H54 (cell line): ENCODE measurements around the gene CHRDL1.
"Not testable (repeated sequence)": the region's sequence is repeated elsewhere in the genome, so short reads cannot be mapped to it uniquely, and the experiment has no call there.

Experiments
- DNase-seq: peaks from one replicate; pipeline ENCODE4 v3.0.0; 2011; ENCODE audit warnings: low spot score, mixed read lengths; ENCODE audit not compliant: insufficient read length
- FAIRE-seq: peaks from 3 replicates; lab custom pipeline; 2011; peaks lifted over from hg19 to GRCh38; lab: Jason Lieb, UNC
- POLR2A ChIP-seq: IDR thresholded peaks from 2 replicates; pipeline ENCODE4 v1.6.1; 2011; ENCODE audit warnings: low read depth, mild to moderate bottlenecking, low read length

CHRDL1 gene

DNA sequence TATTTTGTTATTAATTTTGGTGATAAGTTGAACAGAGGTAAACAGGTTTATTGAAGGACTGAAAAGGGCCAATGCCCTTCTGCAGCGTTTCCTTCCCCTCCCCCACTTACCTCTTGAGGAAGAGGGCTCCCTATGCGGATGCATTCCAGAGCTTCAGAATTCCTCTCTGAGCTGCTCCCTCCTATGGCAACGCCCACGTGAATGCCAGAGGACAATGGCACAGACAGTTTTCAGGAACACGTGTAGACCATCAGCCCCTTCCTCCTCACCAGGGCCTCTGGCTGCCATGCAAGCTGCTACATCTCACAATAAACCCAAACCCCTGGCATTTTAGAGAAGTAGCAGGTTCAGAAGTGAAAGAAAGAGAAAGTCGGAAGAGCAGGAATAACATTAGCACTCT, 127.9 kb downstream of the CHRDL1 start:
- no peak for DNase-seq
- no peak for FAIRE-seq
- no peak for TF ChIP-seq POLR2A

DNA sequence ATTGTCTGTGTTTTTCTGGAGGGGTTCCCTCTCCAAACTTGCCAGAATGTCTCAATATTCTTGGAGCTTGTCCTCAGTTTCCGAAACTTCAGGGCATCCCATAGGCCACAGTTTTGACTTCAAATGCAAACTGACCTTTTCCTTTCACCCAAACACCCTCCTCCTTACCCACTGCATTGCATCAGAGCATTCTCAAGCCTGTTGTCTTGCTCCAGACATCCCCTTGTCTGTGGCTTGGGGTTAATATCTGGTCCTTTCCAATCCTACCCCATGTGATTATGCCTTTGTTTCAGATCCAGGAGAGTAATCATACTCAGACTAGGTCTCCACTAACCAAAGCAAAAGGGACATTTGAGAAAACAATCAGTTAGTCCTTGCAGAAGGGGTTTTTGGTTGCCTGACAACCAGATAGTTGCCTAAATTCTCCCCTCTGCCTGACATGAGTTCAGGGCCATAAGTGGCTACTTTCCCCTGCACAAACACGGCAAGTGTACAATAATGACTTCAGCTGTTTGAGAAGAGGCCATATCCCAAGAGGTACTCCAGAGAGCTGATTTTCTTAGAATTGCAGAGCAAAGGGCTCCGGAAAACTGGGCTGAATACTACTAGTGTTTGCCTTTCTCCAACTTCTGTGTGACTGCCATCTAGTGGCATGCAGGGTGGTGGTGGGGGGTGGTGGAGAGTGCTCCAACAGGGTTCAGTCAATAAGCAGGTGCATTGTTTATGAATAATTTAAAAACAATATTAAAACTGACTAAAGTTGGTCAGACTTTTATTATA, 130.2 kb downstream of the CHRDL1 start:
- FAIRE-seq (no peak), DNase-seq (no peak)
- TF ChIP-seq POLR2A: no peak

DNA sequence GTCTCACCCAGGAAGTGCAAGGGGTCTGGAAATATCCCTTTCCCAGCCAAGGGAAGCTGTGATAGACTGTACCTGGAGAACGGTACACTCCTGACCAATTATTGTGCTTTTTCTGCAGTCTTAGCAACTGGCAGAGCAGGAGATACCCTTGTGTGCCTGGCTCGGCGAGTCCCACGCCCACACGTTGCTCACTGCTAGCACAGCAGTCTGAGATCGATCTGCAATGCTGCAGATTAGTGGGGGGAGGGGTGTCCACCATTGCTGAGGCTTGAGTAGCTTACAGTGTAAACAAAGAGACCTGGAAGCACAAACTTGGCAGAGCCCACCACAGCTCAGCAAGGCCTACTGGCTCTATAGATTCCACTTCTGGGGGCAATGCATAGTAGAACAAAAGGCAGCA, 138.5 kb downstream of the CHRDL1 start:
- DNase-seq (no peak), FAIRE-seq (no peak)
- TF ChIP-seq POLR2A: no peak

DNA sequence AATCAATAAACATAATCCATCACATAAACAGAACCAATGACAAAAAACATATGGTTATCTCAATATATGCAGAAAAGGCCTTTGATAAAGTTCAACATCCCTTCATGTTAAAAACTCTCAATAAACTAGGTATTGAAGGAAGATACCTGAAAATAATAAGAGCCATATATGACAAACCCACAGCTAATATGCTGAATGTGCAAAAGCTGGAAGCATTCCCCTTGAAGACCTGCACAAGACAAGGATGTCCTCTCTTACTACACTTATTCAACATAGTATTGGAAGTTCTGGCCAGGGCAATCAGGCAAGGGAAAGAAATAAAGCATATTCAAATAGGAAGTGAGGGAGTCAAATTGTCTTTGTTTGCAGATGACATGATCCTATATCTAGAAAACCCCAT, 141.3 kb downstream of the CHRDL1 start:
- not testable (repeated sequence) for DNase-seq, FAIRE-seq

DNA sequence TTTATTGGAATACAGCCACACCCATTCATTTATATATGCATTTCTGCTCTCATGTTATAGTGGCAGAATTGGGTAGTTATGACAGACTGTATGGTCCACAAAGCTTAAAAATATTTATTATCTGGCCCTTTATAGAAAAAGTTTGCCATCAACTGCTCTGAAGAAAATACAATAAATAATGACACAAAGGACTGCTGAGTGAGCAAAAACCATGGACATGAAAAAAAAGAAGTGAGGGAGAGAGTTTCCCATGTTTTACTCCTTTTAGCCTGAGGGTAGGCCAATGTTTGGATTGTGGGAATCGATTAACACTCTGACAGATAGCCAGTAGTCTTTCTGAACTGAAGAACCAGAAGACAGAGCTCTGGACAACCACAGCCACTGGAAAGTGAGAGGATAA, 149.2 kb downstream of the CHRDL1 start:
- no peak for FAIRE-seq
- TF ChIP-seq POLR2A: no peak
- DNase-seq: no peak
